Endothelial cell of umbilical vein (primary cell): ENCODE measurements around the gene NHS. TPM values are rescaled to one million over a fixed set of nuclear protein-coding genes. Genes with fewer than 3 reads are reported as not detected.

Experiments used
- BruUV-seq: library from RNA; stranded (reverse); fragments of 400-500 nt; replicated peaks from 2 replicates; lab custom pipeline; 2021; lab: Mats Ljungman, UMichigan
- CTCF ChIA-PET: fragments of 300-600, 350-600 bp; sonication (Branson Sonifier 250); formaldehyde crosslinking; loops from one replicate; lab custom pipeline; 2021; ENCODE audit warnings: antibody characterized with exemption, inconsistent platforms; lab: Charles Lee
- POLR2A ChIA-PET: fragments of 300-600, 350-600 bp; sonication (Branson Sonifier 250); formaldehyde crosslinking; loops from one replicate; lab custom pipeline; 2021; ENCODE audit warnings: antibody characterized with exemption, inconsistent platforms; lab: Charles Lee
- DNase-seq: peaks from one replicate; pipeline ENCODE4 v3.0.0-alpha.2; 2011; ENCODE audit warnings: low read depth, low spot score
- FAIRE-seq: peaks from 2 replicates; lab custom pipeline; 2011; peaks lifted over from hg19 to GRCh38; lab: Jason Lieb, UNC
- H2AFZ ChIP-seq: 2 replicates; pipeline ENCODE4 v1.6.0; 2012; ENCODE audit warnings: low read depth, low read length, control low read depth, inconsistent platforms
- H3K27ac ChIP-seq: 2 replicates; pipeline ENCODE4 v1.5.1; 2011; ENCODE audit warnings: low read depth, mild to moderate bottlenecking, control low read depth, low read length, moderate library complexity; ENCODE audit not compliant: insufficient read depth
- H3K27me3 ChIP-seq, 2 experiments: 2 replicates each; pipeline versions ENCODE4 v1.6.0 to v1.6.1; 2011; ENCODE audit warnings: low read length in 2 of 2, mixed read lengths in 1 of 2; ENCODE audit not compliant: control insufficient read depth in 2 of 2, insufficient read depth in 2 of 2
- H3K36me3 ChIP-seq, 2 experiments: 2 replicates in 1 of 2; 3 replicates in 1 of 2; pipeline ENCODE4 v1.5.1; 2011; ENCODE audit warnings: low read length in 2 of 2, mild to moderate bottlenecking in 1 of 2, moderate library complexity in 1 of 2; ENCODE audit not compliant: control insufficient read depth in 2 of 2, insufficient read depth in 2 of 2; ENCODE audit errors: extremely low read depth in 1 of 2
- H3K4me1 ChIP-seq: 3 replicates; pipeline ENCODE4 v1.5.1; 2011; ENCODE audit warnings: mild to moderate bottlenecking, low read length; ENCODE audit not compliant: control insufficient read depth, insufficient read depth; ENCODE audit errors: extremely low read depth
- H3K4me2 ChIP-seq: 2 replicates; pipeline ENCODE4 v1.6.1; 2011; ENCODE audit warnings: low read length, control low read depth, mixed read lengths; ENCODE audit not compliant: insufficient read depth
- H3K4me3 ChIP-seq, 3 experiments: fragments of 200-600 bp in 1 of 3; sonication (generic), shearing (Covaris generic) in 1 of 3; replicated peaks in 1 of 3; 2 replicates each; pipeline ENCODE4 v1.5.1; 2011 to 2016; ENCODE audit warnings: control low read depth in 3 of 3, low read length in 3 of 3, mild to moderate bottlenecking in 2 of 3, inconsistent platforms in 1 of 3, low read depth in 1 of 3, moderate library complexity in 1 of 3; ENCODE audit not compliant: insufficient read depth in 1 of 3
- H3K79me2 ChIP-seq: 2 replicates; pipeline ENCODE4 v1.6.0; 2012; ENCODE audit warnings: low read length, inconsistent platforms; ENCODE audit not compliant: control insufficient read depth, insufficient read depth
- H3K9ac ChIP-seq: replicated peaks from 2 replicates; pipeline ENCODE3; 2011; ENCODE audit warnings: low read length, control low read depth; ENCODE audit not compliant: insufficient read depth; ENCODE audit errors: extremely low read depth
- H3K9me1 ChIP-seq: replicated peaks from 3 replicates; pipeline ENCODE4 v1.6.0; 2011; ENCODE audit warnings: mild to moderate bottlenecking, low read length; ENCODE audit not compliant: control insufficient read depth, insufficient read depth; ENCODE audit errors: extremely low read depth
- H3K9me3 ChIP-seq: replicated peaks from 2 replicates; pipeline ENCODE4 v1.5.1; 2012; ENCODE audit warnings: low read length, inconsistent platforms; ENCODE audit not compliant: control insufficient read depth, insufficient read depth
- H4K20me1 ChIP-seq: replicated peaks from 2 replicates; pipeline ENCODE3; 2011; ENCODE audit warnings: mild to moderate bottlenecking, low read length; ENCODE audit not compliant: control insufficient read depth, insufficient read depth; ENCODE audit errors: extremely low read depth
- CTCF ChIP-seq, 2 donors: IDR thresholded peaks; 1 replicate in 1 of 2; 2 replicates in 1 of 2; pipeline ENCODE4 v1.5.1; 2011; ENCODE audit warnings: low read length in 2 of 2, mild to moderate bottlenecking in 2 of 2, moderate library complexity in 2 of 2, control low read depth in 1 of 2, inconsistent platforms in 1 of 2, low read depth in 1 of 2; ENCODE audit not compliant: insufficient read depth in 1 of 2; ENCODE audit errors: extremely low read depth in 1 of 2
- EZH2 ChIP-seq: IDR thresholded peaks from 2 replicates; pipeline ENCODE4 v1.6.1; 2012; ENCODE audit warnings: borderline replicate concordance, low read depth, mild to moderate bottlenecking, moderate library complexity, low read length, inconsistent platforms; ENCODE audit not compliant: severe bottlenecking
- FOS ChIP-seq: IDR thresholded peaks from 2 replicates; pipeline ENCODE4 v1.6.1; 2011; ENCODE audit warnings: mild to moderate bottlenecking, low read length, moderate library complexity, borderline replicate concordance; ENCODE audit not compliant: insufficient read depth
- GATA2 ChIP-seq: IDR thresholded peaks from 2 replicates; pipeline ENCODE4 v1.7.0; 2011; ENCODE audit warnings: low read depth, mild to moderate bottlenecking, moderate library complexity, mixed read lengths, low read length; ENCODE audit not compliant: insufficient read length, insufficient read depth
- JUN ChIP-seq: IDR thresholded peaks from 2 replicates; pipeline ENCODE4 v1.6.1; 2011; ENCODE audit warnings: borderline replicate concordance, low read depth; ENCODE audit not compliant: insufficient read length, insufficient read depth
- MAX ChIP-seq: IDR thresholded peaks from 2 replicates; pipeline ENCODE4 v1.6.1; 2011; ENCODE audit not compliant: insufficient read depth, insufficient read length
- MYC ChIP-seq: IDR thresholded peaks from one replicate; pipeline ENCODE4 v1.6.1; 2011; ENCODE audit warnings: mild to moderate bottlenecking, low read depth, low read length
- POLR2A ChIP-seq: IDR thresholded peaks from 2 replicates; pipeline ENCODE4 v1.6.1; 2012; ENCODE audit warnings: low read depth, mild to moderate bottlenecking, control low read depth, low read length
- POLR2AphosphoS5 ChIP-seq: IDR thresholded peaks from 2 replicates; pipeline ENCODE4 v1.6.1; 2012; ENCODE audit warnings: low read depth, mild to moderate bottlenecking, control low read depth, low read length, moderate library complexity; ENCODE audit not compliant: insufficient read depth
- dilution Hi-C: fragments of 300-500 bp; cut with MboI; formaldehyde crosslinking; loops from one replicate; pipeline ENCODE4 v1.15.0; 2019; ENCODE audit warnings: low sequenced_read_pairs; ENCODE audit not compliant: extremely low pct_ligation_motif_present
- intact Hi-C: fragments of 100-400 bp; cut with micrococcal nuclease; formaldehyde crosslinking; loops from one replicate; pipeline ENCODE4 v1.10.0; 2022
- polyA plus RNA-seq, 4 experiments: library from polyadenylated mRNA; depleted of rRNA in 3 of 4; stranded (reverse) in 3 of 4; unstranded in 1 of 4; fragments of >200 nt; gene quantifications; 2 replicates each; pipeline versions ENCODE4 v1.2.1 to v1.2.3, GENCODE V29; 2011 to 2012; ENCODE audit warnings: missing spikeins in 1 of 4
- total RNA-seq: library from RNA; stranded (reverse); gene quantifications from 2 replicates; pipeline ENCODE4 v1.2.3, GENCODE V29; 2021

NHS gene
- total and polyA plus RNA-seq, 2 donors (not counting 3 experiments of a cell fraction or from before 2014, with no cell fraction given), result 0.07 to 0.46 TPM

- Histone ChIP-seq H2AFZ (no peak overlapping the region), H3K4me2 (no peak overlapping the region), H3K9me3 (no peaks in the 10 kb centered on the region), H3K4me3 (no peak overlapping the region), H3K27me3 (no peaks in the 10 kb centered on the region), H3K36me3 (no peaks in the 10 kb centered on the region), H3K9me1 (no peaks in the 10 kb centered on the region), H3K9ac (no peak overlapping the region), H3K27ac (no peak overlapping the region), H3K4me1 (no peaks in the 10 kb centered on the region), H4K20me1 (no peaks in the 10 kb centered on the region), H3K79me2 (no peaks in the 10 kb centered on the region)
- TF ChIP-seq MAX, result no peak
- no peak for TF ChIP-seq JUN
- TF ChIP-seq POLR2A, result no peak
- no peak for TF ChIP-seq EZH2
- TF ChIP-seq POLR2AphosphoS5, result no peak
- TF ChIP-seq CTCF (IDR thresholded peaks at IDR 0.05; ENCODE audit: extremely low read depth in 1 of 2, insufficient read depth in 1 of 2, low read depth in 1 of 2, low read length in 2 of 2), result no peak
- no peak for TF ChIP-seq MYC
- TF ChIP-seq FOS, result no peak
- TF ChIP-seq GATA2, result no peak
- no peak for FAIRE-seq
- intact Hi-C loops, result no loop called here
- BruUV-seq, result no TSS peak
- ChIA-PET CTCF (no interaction called here), POLR2A (no interaction called here)
- dilution Hi-C loops, result no loop called here
- DNase-seq, result no peak
Measured at GRCh38 chrX:17605676-17606075, 230.7 kb downstream of the NHS start.
